AG20443 (cell line): Measurements from ENCODE around the gene PRCC.

Source experiments
- DNase-seq: peaks from one replicate; pipeline ENCODE4 v3.0.0; 2012; ENCODE audit warnings: low spot score, mixed read lengths

Gene PRCC, protein sequence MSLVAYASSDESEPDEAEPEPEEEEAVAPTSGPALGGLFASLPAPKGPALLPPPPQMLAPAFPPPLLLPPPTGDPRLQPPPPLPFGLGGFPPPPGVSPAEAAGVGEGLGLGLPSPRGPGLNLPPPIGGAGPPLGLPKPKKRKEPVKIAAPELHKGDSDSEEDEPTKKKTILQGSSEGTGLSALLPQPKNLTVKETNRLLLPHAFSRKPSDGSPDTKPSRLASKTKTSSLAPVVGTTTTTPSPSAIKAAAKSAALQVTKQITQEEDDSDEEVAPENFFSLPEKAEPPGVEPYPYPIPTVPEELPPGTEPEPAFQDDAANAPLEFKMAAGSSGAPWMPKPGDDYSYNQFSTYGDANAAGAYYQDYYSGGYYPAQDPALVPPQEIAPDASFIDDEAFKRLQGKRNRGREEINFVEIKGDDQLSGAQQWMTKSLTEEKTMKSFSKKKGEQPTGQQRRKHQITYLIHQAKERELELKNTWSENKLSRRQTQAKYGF

GRCh38 chr1:156767101-156767878 is at the start of gene PRCC:
TSS of gene PRCC (plus strand) at chr1:156767535. CDS start at chr1:156767772, 237 bp downstream.
- DNase-seq, result peak; percentile 93

DNA sequence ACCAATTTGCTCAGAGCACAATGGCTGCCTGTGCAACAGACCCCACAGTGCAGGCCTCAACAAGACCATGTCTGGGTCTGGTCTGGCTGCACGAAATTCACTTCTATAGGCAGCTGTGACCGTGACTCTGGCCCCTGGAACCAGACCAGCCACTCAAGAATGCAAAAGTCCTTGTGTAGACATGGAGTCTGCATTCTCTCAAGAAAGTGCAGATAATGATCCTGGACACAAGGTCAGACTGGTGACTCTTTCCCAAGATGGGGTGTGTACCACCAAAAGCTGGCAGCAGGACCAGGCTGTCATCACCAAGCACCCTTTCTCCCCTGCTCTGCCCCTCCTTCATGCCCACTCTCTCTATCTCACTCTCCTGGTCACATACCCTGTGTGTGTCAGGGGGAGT is 46.2 kb upstream of the PRCC start:
- no peak for DNase-seq

DNA sequence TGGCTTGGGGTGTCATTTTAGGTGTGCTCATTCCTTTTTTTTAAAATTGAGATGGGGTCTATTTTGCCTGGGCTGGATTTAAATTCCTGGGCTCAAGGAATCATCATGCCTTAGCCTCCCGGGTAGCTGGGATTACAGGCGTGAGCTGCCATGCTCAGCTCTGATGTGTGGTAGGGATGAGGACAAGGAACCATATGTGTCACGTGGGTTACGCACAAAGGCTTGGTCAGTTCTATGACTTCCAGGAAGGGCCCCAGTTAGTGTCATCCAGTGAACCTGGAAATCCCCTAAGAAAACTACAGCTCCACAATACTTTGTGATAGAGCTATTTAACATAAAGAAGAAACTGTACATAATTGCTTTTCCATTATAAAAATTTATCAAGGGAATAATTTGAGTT is 45.8 kb upstream of the PRCC start:
- DNase-seq, result no peak

DNA sequence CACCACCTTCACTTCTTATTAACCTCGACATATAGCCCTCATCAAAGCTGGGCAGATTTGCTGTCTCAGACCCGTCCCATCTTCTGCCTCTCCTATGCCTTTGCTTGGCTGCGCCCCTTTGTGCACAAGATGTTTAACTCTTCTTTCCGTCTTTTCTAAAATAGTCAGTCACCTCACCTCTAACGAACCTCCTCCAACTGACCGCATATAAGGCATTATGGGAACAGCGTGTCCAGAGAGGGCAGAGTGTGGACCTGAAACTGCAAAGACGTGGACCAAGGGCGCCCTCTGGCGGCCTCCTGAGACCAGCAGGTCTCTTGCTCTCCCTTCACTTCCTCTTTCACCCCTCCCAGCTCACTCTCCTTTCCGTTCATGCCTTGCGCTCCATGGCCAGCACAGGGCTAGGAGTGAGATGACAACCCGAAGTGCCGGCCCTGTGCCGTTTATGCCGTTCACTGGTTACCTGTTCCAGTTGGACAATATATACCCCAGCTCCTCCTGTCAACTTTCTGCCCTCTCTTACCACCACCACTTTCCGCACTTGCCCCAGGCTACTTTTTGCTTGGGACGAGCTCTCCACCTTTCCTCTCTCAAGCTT is 41.6 kb upstream of the PRCC start:
- peak; percentile 86 for DNase-seq

GRCh38 chr1:156726549-156727226 is 40.6 kb upstream of the PRCC start:
- peak; percentile 70 for DNase-seq

- no peak for DNase-seq
Measured at GRCh38 chr1:156727492-156727891, 39.8 kb upstream of the PRCC start.

DNA sequence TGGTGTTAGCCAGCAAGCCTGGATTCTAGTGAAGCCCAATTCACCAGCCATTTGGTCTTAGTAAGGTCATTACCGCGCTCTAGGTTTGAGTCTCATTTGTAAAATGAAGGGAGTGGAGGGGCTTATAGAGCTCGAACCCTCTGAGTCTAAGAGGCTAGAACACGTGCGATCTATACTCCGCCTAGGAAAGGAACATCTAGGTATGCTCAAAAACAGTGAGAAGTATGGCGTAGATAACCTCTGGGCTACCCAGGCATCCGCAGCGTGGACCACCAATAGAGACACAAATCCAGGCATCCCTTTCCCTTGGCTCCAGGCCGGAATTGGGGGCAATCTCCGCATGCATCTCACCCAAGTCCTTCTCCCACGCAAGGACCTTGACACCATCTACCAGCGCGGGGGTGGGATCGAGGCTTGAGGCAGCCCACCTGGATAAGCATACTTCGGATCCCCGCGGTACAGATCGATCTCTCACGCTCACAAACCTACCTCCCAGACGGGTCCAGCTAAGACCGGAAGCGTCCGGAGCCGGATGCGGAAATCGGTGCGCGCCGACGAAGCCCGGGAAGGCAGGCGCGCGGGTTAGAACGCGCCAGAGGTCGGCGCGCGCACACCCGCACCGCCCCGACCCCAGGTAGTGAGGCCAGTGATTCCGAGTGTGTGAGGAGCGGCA is 39.3 kb upstream of the PRCC start, which contains the start of gene METTL25B:
Gene METTL25B (plus strand): TSS at position 544 of the 673 bp plus-strand sequence. CDS start 636 bp downstream, outside the sequence.
- DNase-seq, result peak; percentile 89

DNA sequence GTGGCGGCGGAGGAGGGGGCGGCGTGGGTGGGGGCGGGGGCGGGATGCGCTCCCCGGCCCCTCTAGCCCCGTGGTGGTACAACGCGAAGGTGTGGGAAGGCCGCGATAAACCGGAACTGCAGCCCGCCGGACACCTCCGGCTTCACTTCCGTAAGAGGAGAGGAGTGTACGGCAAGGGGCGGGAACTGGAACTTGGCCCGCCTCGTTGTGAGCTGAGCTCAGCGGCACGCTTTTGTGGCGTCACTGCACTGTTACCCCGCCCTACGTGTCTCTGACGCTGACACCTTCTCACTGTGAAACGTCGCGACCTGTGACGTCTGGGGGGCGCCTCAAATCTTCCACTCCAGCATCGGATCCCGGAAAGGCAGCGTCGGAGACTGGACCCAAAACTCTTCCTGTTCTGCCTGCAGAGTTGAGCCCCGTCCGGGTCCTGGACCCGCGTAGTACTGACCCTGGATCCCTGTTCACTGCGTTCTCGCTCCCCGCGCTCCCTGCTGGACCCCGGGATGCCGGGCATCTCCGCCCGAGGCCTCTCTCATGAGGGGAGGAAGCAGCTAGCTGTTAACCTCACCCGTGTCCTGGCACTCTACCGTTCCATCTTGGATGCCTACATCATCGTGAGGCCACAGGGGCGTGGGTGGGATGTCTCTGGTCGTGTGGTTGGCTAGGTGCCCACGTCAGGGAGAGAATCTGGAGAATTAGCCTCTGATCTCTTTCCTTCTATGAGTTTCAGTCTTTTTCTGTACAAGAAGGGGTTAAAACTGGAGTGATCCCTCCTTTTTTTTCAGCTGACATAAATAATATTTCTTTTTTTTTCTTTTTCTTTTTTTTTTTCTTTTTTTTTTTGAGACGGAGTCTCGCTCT is 38.5 kb upstream of the PRCC start, which contains the start of gene ISG20L2:
Gene ISG20L2 (minus strand): TSS at position 168 of the 864 bp plus-strand sequence. CDS start 1,114 bp downstream, outside the sequence.
- peak; percentile 94 for DNase-seq

DNA sequence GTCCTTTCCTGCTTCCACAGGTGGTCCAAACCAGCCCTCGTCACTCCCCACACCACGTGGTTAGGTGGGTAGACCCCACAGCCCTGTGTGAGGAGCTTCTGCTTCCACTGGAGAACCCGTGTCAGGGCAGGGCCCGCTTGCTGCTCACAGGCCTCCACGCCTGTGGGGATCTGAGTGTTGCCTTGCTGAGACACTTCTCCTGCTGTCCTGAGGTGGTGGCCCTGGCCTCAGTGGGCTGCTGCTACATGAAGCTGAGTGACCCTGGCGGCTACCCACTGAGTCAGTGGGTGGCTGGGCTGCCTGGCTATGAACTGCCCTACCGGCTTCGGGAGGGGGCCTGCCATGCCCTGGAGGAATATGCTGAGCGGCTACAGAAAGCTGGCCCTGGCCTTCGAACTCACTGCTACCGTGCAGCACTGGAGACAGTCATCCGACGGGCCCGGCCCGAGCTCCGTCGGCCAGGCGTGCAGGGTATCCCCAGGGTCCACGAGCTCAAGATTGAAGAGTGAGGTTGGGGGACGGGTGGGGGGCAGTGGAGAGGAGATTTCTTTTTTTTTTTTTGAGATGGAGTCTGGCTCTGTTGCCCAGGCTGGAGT is 33.2 kb upstream of the PRCC start:
- DNase-seq, result no peak

- no peak for DNase-seq
Measured at GRCh38 chr1:156738407-156738806, 28.9 kb upstream of the PRCC start.

DNA sequence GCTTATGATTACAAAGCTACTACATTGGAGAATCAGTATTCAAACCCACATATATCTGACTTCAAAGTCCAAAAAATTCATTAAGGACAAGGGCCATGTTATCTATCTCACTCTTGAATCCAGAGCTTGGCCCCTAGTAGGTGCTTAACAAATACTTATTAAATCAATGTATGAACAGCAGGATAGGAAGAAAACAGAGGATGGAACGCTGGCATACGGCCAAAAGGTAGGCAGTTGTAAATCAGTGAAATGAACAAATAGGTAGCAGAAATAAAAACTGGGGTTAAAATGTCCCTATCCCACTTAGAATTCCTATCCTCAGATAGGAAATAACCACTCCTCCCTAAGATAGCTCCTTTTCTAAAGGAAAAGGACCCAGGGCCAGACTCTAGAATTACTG is 28.4 kb upstream of the PRCC start:
- DNase-seq, result no peak

GRCh38 chr1:156740237-156740740 is 27.0 kb upstream of the PRCC start:
- no peak for DNase-seq

DNA sequence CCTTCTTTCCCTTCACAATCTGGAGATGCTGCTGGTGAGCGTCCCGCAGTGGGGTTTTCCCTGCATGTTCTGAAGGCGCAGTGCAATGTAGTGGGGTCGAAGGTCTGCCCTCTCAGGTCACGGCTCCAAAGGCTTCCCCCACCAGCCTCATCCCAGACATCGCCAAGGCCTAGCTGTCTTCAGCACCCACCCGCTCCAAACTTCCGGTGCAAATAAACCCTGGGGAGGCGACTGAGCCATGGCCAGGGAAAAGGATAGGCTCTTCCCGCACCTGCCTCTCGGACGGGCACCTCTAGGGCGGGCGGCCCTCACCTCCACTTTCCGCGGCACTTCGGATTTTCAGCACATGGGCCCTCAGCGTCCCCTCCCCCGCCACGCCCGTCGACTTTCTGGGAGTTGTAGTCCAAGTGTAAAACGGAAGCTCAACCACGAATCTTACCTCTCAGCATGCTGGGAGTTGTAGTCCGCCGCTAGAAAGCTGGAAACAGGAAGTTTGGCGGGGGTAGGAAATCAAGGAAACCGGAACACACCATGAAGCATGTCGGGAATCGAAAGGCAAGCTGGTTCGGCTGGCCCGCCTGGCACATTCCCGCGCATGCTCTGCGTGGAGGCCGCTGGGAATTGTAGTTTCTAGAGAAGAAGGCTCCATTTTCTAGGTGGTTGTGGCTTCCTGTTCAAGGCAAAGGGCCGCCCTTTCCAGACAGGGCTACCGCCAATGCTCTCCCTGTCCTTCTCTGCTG is 26.4 kb upstream of the PRCC start, which contains the start of gene MRPL24:
Gene MRPL24 (minus strand): TSS at position 348 of the 740 bp plus-strand sequence. CDS start 2,384 bp downstream, outside the sequence.
- DNase-seq, result peak; percentile 96

- no peak for DNase-seq
Measured at GRCh38 chr1:156741481-156741983, 25.8 kb upstream of the PRCC start.

GRCh38 chr1:156742017-156742416 is 25.3 kb upstream of the PRCC start:
- no peak for DNase-seq

DNA sequence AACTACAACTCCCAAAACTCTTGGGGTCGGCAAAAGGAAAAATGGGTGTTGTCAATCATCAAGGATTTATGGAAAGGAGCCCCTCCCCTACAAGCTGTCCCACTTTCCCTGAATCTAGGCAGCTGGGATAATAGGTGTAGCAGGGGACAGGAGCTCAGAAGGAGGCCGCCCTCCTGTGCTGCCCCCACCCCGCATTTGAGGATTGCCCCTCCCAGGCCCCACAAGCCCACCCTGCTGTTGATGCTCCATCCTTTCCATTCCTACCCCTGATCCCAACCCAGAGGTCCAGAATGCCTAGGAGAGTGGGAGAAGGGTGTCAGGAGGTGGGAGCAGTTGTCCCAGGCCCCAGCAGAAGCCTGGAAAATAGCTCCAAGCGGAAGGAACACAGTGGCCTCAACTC is 24.5 kb upstream of the PRCC start:
- no peak for DNase-seq

DNA sequence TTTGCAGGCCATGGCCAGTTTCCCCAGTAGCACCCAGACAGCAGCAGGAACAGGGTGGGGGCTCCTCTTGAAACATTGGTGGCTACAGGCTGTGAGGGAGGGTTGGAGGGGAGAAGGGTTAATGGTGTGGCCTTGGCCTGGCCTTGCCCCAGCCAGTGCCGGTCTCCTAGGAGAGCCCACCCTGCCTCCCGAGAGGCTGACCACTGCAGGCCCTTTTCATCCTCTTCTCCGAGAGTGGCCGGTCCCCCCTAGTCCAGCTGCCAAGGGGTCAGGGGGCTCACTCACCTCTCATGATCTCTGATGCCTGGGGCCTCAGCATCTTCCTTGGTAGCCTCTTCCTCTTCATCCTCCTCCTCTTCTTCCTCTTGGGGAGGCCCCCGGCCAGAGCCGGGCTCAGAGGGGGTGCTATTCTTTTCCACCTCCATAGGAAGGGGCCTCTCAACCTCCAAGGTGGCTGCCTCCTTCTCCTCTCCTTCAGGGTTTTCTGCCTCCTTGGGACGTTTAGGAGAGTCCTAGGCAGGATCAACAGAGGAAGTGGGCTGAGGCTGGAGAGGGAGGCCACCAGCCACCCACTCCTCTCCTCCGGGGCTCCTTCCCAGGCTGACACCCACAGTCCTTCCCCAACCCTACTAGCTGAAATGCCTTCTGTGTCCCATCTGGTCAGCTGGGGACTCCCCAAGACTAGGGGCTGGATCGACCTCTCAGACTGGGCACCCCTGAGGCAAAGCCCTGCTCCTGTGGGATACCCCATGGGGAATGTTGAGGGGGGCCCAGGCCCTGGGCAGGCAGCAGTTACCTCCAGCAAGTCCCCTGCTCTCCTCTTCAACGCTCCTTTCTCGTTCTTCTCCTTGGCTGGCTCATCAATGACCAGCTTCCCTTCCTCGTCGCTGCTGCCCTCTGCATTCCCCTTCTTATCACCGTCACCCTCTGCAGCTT is 23.7 kb upstream of the PRCC start:
- no peak for DNase-seq
